22Rv1 (cell line): Measurements from ENCODE around the gene HOXB4.

Experiments
- ZFX ChIP-seq: fragments of 450-650 bp; IDR thresholded peaks from 2 replicates; pipeline ENCODE4 v1.6.1; 2017; ENCODE audit warnings: antibody characterized with exemption, borderline replicate concordance
- TF ChIP-seq, protein P1 (sequence below): fragments of 450-650 bp; IDR thresholded peaks from 2 replicates; pipeline ENCODE4 v1.5.1; 2017; ENCODE audit warnings: mild to moderate bottlenecking

- TF ChIP-seq, protein P1, sequence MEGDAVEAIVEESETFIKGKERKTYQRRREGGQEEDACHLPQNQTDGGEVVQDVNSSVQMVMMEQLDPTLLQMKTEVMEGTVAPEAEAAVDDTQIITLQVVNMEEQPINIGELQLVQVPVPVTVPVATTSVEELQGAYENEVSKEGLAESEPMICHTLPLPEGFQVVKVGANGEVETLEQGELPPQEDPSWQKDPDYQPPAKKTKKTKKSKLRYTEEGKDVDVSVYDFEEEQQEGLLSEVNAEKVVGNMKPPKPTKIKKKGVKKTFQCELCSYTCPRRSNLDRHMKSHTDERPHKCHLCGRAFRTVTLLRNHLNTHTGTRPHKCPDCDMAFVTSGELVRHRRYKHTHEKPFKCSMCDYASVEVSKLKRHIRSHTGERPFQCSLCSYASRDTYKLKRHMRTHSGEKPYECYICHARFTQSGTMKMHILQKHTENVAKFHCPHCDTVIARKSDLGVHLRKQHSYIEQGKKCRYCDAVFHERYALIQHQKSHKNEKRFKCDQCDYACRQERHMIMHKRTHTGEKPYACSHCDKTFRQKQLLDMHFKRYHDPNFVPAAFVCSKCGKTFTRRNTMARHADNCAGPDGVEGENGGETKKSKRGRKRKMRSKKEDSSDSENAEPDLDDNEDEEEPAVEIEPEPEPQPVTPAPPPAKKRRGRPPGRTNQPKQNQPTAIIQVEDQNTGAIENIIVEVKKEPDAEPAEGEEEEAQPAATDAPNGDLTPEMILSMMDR, result no peak
- TF ChIP-seq ZFX, result no peak
Observed at GRCh38 chr17:48542698-48543106, 35.4 kb downstream of the HOXB4 start.
